Tibial nerve (tissue), 4 donors: ENCODE measurements around the gene CDK15.

Experiments
- EP300 ChIP-seq, 2 donors: sonication (generic); formaldehyde crosslinking; IDR thresholded peaks; one replicate each; pipeline ENCODE4 v1.6.1; 2017; ENCODE audit warnings: antibody characterized with exemption in 2 of 2, mild to moderate bottlenecking in 1 of 2
- POLR2A ChIP-seq, 2 donors: fragments of 450-650 bp; IDR thresholded peaks; one replicate each; pipeline ENCODE4 v1.6.1; 2017; ENCODE audit warnings: antibody characterized with exemption in 2 of 2, mild to moderate bottlenecking in 2 of 2, moderate library complexity in 2 of 2
- TF ChIP-seq, protein P1 (sequence below), 5 experiments: fragments of 200-600 bp in 3 of 5; fragments of 450-650 bp in 2 of 5; sonication (generic) in 3 of 5; IDR thresholded peaks; one replicate each; pipeline ENCODE4 v1.5.1; 2016 to 2019; ENCODE audit warnings: antibody characterized with exemption in 5 of 5, mild to moderate bottlenecking in 3 of 5, moderate library complexity in 2 of 5

GRCh38 chr2:201857326-201857725 lies 51.0 kb downstream of the CDK15 start:
- TF ChIP-seq, protein P1, sequence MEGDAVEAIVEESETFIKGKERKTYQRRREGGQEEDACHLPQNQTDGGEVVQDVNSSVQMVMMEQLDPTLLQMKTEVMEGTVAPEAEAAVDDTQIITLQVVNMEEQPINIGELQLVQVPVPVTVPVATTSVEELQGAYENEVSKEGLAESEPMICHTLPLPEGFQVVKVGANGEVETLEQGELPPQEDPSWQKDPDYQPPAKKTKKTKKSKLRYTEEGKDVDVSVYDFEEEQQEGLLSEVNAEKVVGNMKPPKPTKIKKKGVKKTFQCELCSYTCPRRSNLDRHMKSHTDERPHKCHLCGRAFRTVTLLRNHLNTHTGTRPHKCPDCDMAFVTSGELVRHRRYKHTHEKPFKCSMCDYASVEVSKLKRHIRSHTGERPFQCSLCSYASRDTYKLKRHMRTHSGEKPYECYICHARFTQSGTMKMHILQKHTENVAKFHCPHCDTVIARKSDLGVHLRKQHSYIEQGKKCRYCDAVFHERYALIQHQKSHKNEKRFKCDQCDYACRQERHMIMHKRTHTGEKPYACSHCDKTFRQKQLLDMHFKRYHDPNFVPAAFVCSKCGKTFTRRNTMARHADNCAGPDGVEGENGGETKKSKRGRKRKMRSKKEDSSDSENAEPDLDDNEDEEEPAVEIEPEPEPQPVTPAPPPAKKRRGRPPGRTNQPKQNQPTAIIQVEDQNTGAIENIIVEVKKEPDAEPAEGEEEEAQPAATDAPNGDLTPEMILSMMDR (IDR thresholded peaks at IDR 0.05) = no peak
- TF ChIP-seq EP300 (IDR thresholded peaks at IDR 0.05) = no peak
- TF ChIP-seq POLR2A (IDR thresholded peaks at IDR 0.05) = no peak
